Activated CD8-positive, alpha-beta T cell treated with anti-CD3 and anti-CD28 coated beads for 36 hours (primary cell): ENCODE measurements around the gene MDH2. TPM values are rescaled to one million over a fixed set of nuclear protein-coding genes. Genes with fewer than 3 reads are reported as not detected.

ENCODE experiments used
- total RNA-seq, 2 experiments: library from RNA; stranded (reverse); gene quantifications; one replicate each; pipeline ENCODE4 v1.2.3, GENCODE V29; 2021

The MDH2 gene
- total RNA-seq, 2 experiments from 2014 or later: 278 to 292 TPM

Other genes starting within 250 kb of the MDH2 start
- not detected for gene CCL24, start 234.3 kb upstream of the MDH2 start, total RNA-seq
- 10 to 100 TPM; 21.7 to 23.1 TPM for gene RHBDD2, start 169.1 kb upstream of the MDH2 start, total RNA-seq
- 10 to 100 TPM; 22.8 to 25.2 TPM for gene POR, start 133.0 kb upstream of the MDH2 start, total RNA-seq
- gene TMEM120A, start 53.5 kb upstream of the MDH2 start, total RNA-seq: 10 to 100 TPM; 12.2 to 12.4 TPM
- 10 to 100 TPM; 25.9 to 26.9 TPM for gene STYXL1, start 106 bp upstream of the MDH2 start, total RNA-seq
- not detected for gene SRRM3, start 153.8 kb downstream of the MDH2 start, total RNA-seq